Vagina (tissue), 2 donors: ENCODE results near the gene EPHA3. TPM values are rescaled to one million over a fixed set of nuclear protein-coding genes. Genes with fewer than 3 reads are reported as not detected.

Experiments
- DNase-seq, 2 donors: peaks; one replicate each; pipeline ENCODE4 v3.0.0-alpha.2; 2017; ENCODE audit errors: extremely low spot score in 2 of 2
- H3K27ac ChIP-seq: fragments of 200-600 bp; sonication (generic); one replicate; pipeline ENCODE4 v1.5.1; 2019
- H3K27me3 ChIP-seq: fragments of 200-600 bp; sonication (generic); one replicate; pipeline ENCODE4 v1.5.1; 2019
- H3K36me3 ChIP-seq, 2 donors: fragments of 200-600 bp; sonication (generic); one replicate each; pipeline ENCODE4 v1.5.1; 2017 to 2019
- H3K4me1 ChIP-seq: fragments of 200-600 bp; sonication (generic); one replicate; pipeline ENCODE4 v1.5.1; 2019
- H3K4me3 ChIP-seq, 2 donors: fragments of 200-600 bp; sonication (generic); 1 replicate in 1 of 2; 2 replicates in 1 of 2; pipeline ENCODE4 v1.5.1; 2016 to 2019
- H3K9me3 ChIP-seq: fragments of 200-600 bp; sonication (generic); one replicate; pipeline ENCODE4 v1.5.1; 2019
- POLR2A ChIP-seq, 2 donors: fragments of 450-650 bp; IDR thresholded peaks; one replicate each; pipeline ENCODE4 v1.6.1; 2017; ENCODE audit warnings: antibody characterized with exemption in 2 of 2, mild to moderate bottlenecking in 2 of 2, moderate library complexity in 2 of 2
- POLR2AphosphoS5 ChIP-seq, 2 donors: sonication (generic); formaldehyde crosslinking; IDR thresholded peaks; one replicate each; pipeline ENCODE4 v1.9.0; 2017; ENCODE audit warnings: antibody characterized with exemption in 2 of 2, mild to moderate bottlenecking in 2 of 2, low read depth in 1 of 2; ENCODE audit not compliant: insufficient read depth in 1 of 2
- intact Hi-C: fragments of 100-400 bp; cut with DNase I; formaldehyde crosslinking; loops from one replicate; pipeline ENCODE4 v1.15.1; 2023
- total RNA-seq: library from RNA; depleted of rRNA; stranded (reverse); fragments of >200 nt; gene quantifications from one replicate; pipeline ENCODE4 v1.2.3, GENCODE V29; 2016
- TF ChIP-seq, protein P1 (sequence below), 3 experiments: fragments of 450-650 bp in 2 of 3; fragments of 200-600 bp in 1 of 3; sonication (generic) in 1 of 3; IDR thresholded peaks; one replicate each; pipeline ENCODE4 v1.5.1; 2017 to 2019; ENCODE audit warnings: antibody characterized with exemption in 3 of 3, mild to moderate bottlenecking in 2 of 3, moderate library complexity in 2 of 3

The EPHA3 gene
- total RNA-seq, 1 donor from 2014 or later: 24.1 TPM

- no peak overlapping the region for H3K4me3 ChIP-seq
- no peak overlapping the region for H3K27ac ChIP-seq
- no peaks in the 10 kb centered on the region for H3K36me3 ChIP-seq
- intact Hi-C loops: no loop called here
- H3K4me1 ChIP-seq: no peaks in the 10 kb centered on the region
- H3K9me3 ChIP-seq: no peaks in the 10 kb centered on the region
- DNase-seq: no peak
- H3K27me3 ChIP-seq: no peaks in the 10 kb centered on the region
- TF ChIP-seq POLR2AphosphoS5 (IDR thresholded peaks at IDR 0.05; ENCODE audit: insufficient read depth in 1 of 2, low read depth in 1 of 2) (no peak), POLR2A (IDR thresholded peaks at IDR 0.05) (no peak)
- TF ChIP-seq, protein P1, sequence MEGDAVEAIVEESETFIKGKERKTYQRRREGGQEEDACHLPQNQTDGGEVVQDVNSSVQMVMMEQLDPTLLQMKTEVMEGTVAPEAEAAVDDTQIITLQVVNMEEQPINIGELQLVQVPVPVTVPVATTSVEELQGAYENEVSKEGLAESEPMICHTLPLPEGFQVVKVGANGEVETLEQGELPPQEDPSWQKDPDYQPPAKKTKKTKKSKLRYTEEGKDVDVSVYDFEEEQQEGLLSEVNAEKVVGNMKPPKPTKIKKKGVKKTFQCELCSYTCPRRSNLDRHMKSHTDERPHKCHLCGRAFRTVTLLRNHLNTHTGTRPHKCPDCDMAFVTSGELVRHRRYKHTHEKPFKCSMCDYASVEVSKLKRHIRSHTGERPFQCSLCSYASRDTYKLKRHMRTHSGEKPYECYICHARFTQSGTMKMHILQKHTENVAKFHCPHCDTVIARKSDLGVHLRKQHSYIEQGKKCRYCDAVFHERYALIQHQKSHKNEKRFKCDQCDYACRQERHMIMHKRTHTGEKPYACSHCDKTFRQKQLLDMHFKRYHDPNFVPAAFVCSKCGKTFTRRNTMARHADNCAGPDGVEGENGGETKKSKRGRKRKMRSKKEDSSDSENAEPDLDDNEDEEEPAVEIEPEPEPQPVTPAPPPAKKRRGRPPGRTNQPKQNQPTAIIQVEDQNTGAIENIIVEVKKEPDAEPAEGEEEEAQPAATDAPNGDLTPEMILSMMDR (IDR thresholded peaks at IDR 0.05): no peak
These were observed 193.1 kb downstream of the EPHA3 start for GRCh38 chr3:89300526-89300925.

GRCh38 chr3:89300981-89301380 is 193.6 kb downstream of the EPHA3 start:
- DNase-seq: no peak
- no peak overlapping the region for H3K27ac ChIP-seq
- no peak overlapping the region for H3K4me3 ChIP-seq
- no peaks in the 10 kb centered on the region for H3K36me3 ChIP-seq
- intact Hi-C loops: no loop called here
- no peaks in the 10 kb centered on the region for H3K27me3 ChIP-seq
- no peak for TF ChIP-seq POLR2AphosphoS5 (IDR thresholded peaks at IDR 0.05; ENCODE audit: insufficient read depth in 1 of 2, low read depth in 1 of 2)
- TF ChIP-seq, protein P1 (IDR thresholded peaks at IDR 0.05): no peak
- no peak for TF ChIP-seq POLR2A (IDR thresholded peaks at IDR 0.05)
- no peaks in the 10 kb centered on the region for H3K4me1 ChIP-seq
- no peaks in the 10 kb centered on the region for H3K9me3 ChIP-seq

DNA sequence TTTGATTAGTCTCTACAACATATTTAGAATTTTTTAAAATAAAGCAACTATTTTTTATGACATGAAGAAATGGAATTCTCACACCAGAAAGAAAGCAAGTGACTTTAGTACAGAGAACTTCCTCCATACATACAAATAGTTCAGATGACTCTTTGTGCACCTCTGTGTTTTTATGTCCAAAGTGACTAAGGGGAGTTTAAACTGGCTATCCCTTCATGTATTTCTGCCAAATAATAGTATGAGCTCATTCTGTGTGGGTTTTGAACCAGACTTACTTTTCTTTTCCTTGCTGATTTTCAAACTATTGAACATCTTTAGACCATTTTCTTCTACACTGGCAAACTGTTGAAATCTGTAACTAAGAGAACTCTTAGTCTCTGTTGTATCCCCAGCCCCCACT is 196.3 kb downstream of the EPHA3 start:
- Histone ChIP-seq H3K36me3 (no peaks in the 10 kb centered on the region), H3K27me3 (no peaks in the 10 kb centered on the region), H3K9me3 (no peaks in the 10 kb centered on the region), H3K4me3 (no peak overlapping the region), H3K27ac (no peak overlapping the region), H3K4me1 (no peaks in the 10 kb centered on the region)
- TF ChIP-seq POLR2AphosphoS5 (IDR thresholded peaks at IDR 0.05; ENCODE audit: insufficient read depth in 1 of 2, low read depth in 1 of 2) (no peak), POLR2A (IDR thresholded peaks at IDR 0.05) (no peak)
- TF ChIP-seq, protein P1 (IDR thresholded peaks at IDR 0.05): no peak
- no peak for DNase-seq
- intact Hi-C loops: no loop called here

- Histone ChIP-seq H3K27ac (no peak overlapping the region), H3K27me3 (no peaks in the 10 kb centered on the region), H3K9me3 (no peaks in the 10 kb centered on the region), H3K4me1 (no peaks in the 10 kb centered on the region), H3K4me3 (no peak overlapping the region), H3K36me3 (no peaks in the 10 kb centered on the region)
- TF ChIP-seq, protein P1 (IDR thresholded peaks at IDR 0.05): no peak
- no peak for TF ChIP-seq POLR2A (IDR thresholded peaks at IDR 0.05)
- no peak for DNase-seq
- intact Hi-C loops: no loop called here
These were observed 199.1 kb downstream of the EPHA3 start for GRCh38 chr3:89306540-89306939.

- Histone ChIP-seq H3K9me3 (no peaks in the 10 kb centered on the region), H3K27me3 (no peaks in the 10 kb centered on the region), H3K27ac (no peak overlapping the region), H3K36me3 (no peaks in the 10 kb centered on the region), H3K4me3 (no peak overlapping the region), H3K4me1 (no peaks in the 10 kb centered on the region)
- no peak for DNase-seq
- intact Hi-C loops: no loop called here
- no peak for TF ChIP-seq POLR2A (IDR thresholded peaks at IDR 0.05)
- TF ChIP-seq, protein P1 (IDR thresholded peaks at IDR 0.05): no peak
- no peak for TF ChIP-seq POLR2AphosphoS5 (IDR thresholded peaks at IDR 0.05; ENCODE audit: insufficient read depth in 1 of 2, low read depth in 1 of 2)
These were observed 204.2 kb downstream of the EPHA3 start for GRCh38 chr3:89311581-89311980.
